IMR-90 (cell line): ENCODE measurements around the gene RNF14. TPM values are rescaled to one million over a fixed set of nuclear protein-coding genes. Genes with fewer than 3 reads are reported as not detected.

ENCODE experiments used
- ATAC-seq: fragments of 200-7000 bp; cut with Tn5 transposase; 2 replicates; pipeline ENCODE4 v1.9.1; 2020; ENCODE audit warnings: low read depth, mild to moderate bottlenecking, moderate library complexity
- BruUV-seq: library from RNA; stranded (reverse); fragments of 400-500 nt; replicated peaks from 2 replicates; lab custom pipeline; 2021; lab: Mats Ljungman, UMichigan
- CTCF ChIA-PET: fragments of 300-600 bp; formaldehyde crosslinking; extraction: SDS; loops from one replicate; lab custom pipeline; 2021; ENCODE audit warnings: antibody characterized with exemption; lab: Yijun Ruan, JAX
- POLR2A ChIA-PET: fragments of 300-600 bp; sonication (Branson Sonifier 250); formaldehyde crosslinking; loops from one replicate; lab custom pipeline; 2022; ENCODE audit warnings: antibody characterized with exemption; ENCODE audit not compliant: unreplicated experiment; lab: Charles Lee
- DNase-seq: peaks from one replicate; pipeline ENCODE4 v3.0.0; 2013
- H2AFZ ChIP-seq: replicated peaks from 2 replicates; pipeline ENCODE3; 2013; ENCODE audit warnings: low read length, mild to moderate bottlenecking; ENCODE audit not compliant: poor library complexity
- H2AK5ac ChIP-seq: 2 replicates; pipeline ENCODE4 v1.6.1; 2013; ENCODE audit warnings: low read depth, low read length, inconsistent platforms
- H2AK9ac ChIP-seq: replicated peaks from 2 replicates; pipeline ENCODE3; 2013; ENCODE audit warnings: mild to moderate bottlenecking, low read depth, low read length, moderate library complexity; ENCODE audit not compliant: poor library complexity
- H2BK120ac ChIP-seq: 2 replicates; pipeline ENCODE4 v1.6.1; 2013; ENCODE audit warnings: low read depth, low read length, inconsistent platforms
- H2BK15ac ChIP-seq: 3 replicates; pipeline ENCODE4 v1.6.1; 2013; ENCODE audit warnings: low read depth, low read length, inconsistent platforms
- H2BK20ac ChIP-seq: 2 replicates; pipeline ENCODE4 v1.6.1; 2013; ENCODE audit warnings: low read depth, mild to moderate bottlenecking, inconsistent platforms, low read length, moderate library complexity
- H2BK5ac ChIP-seq: 2 replicates; pipeline ENCODE4 v1.6.1; 2013; ENCODE audit warnings: mild to moderate bottlenecking, low read depth, low read length, inconsistent platforms; ENCODE audit not compliant: poor library complexity, severe bottlenecking
- H3K14ac ChIP-seq: replicated peaks from 2 replicates; pipeline ENCODE4 v1.6.1; 2013; ENCODE audit warnings: low read depth, low read length, inconsistent platforms
- H3K18ac ChIP-seq: 2 replicates; pipeline ENCODE4 v1.6.1; 2013; ENCODE audit warnings: low read depth, low read length, control low read depth
- H3K23ac ChIP-seq: 2 replicates; pipeline ENCODE4 v1.6.1; 2013; ENCODE audit warnings: low read depth, low read length, inconsistent platforms
- H3K27ac ChIP-seq: 2 replicates; pipeline ENCODE4 v1.5.1; 2013; ENCODE audit warnings: mild to moderate bottlenecking, control low read depth, low read length; ENCODE audit not compliant: insufficient read depth
- H3K27me3 ChIP-seq: 2 replicates; pipeline ENCODE4 v1.6.1; 2013; ENCODE audit warnings: low read length; ENCODE audit not compliant: control insufficient read depth, insufficient read depth
- H3K36me3 ChIP-seq: 2 replicates; pipeline ENCODE4 v1.6.1; 2013; ENCODE audit warnings: low read length, mixed read lengths; ENCODE audit not compliant: control insufficient read depth, insufficient read depth
- H3K4ac ChIP-seq: 2 replicates; pipeline ENCODE4 v1.6.1; 2013; ENCODE audit warnings: low read depth, low read length, inconsistent platforms
- H3K4me1 ChIP-seq: 2 replicates; pipeline ENCODE4 v1.6.1; 2013; ENCODE audit warnings: low read length, mixed read lengths; ENCODE audit not compliant: control insufficient read depth, insufficient read depth
- H3K4me2 ChIP-seq: 2 replicates; pipeline ENCODE4 v1.6.1; 2013; ENCODE audit warnings: low read depth, mild to moderate bottlenecking, control low read depth, low read length, moderate library complexity
- H3K4me3 ChIP-seq: 2 replicates; pipeline ENCODE4 v1.5.1; 2013; ENCODE audit warnings: low read depth, mild to moderate bottlenecking, control low read depth, low read length, moderate library complexity; ENCODE audit not compliant: insufficient read depth
- H3K56ac ChIP-seq: 2 replicates; pipeline ENCODE4 v1.6.1; 2013; ENCODE audit warnings: low read length, inconsistent platforms; ENCODE audit not compliant: insufficient read depth; ENCODE audit errors: extremely low read depth
- H3K79me1 ChIP-seq, 2 experiments: 2 replicates each; pipeline ENCODE4 v1.6.1; 2013; ENCODE audit warnings: low read length in 2 of 2, inconsistent platforms in 1 of 2, low read depth in 1 of 2
- H3K9ac ChIP-seq: 2 replicates; pipeline ENCODE4 v1.6.1; 2013; ENCODE audit warnings: low read depth, low read length, control low read depth
- H3K9me1 ChIP-seq: 2 replicates; pipeline ENCODE4 v1.6.1; 2013; ENCODE audit warnings: low read length, inconsistent platforms; ENCODE audit not compliant: insufficient read depth
- H3K9me3 ChIP-seq: 2 replicates; pipeline ENCODE4 v1.6.1; 2013; ENCODE audit warnings: low read length; ENCODE audit not compliant: control insufficient read depth, insufficient read depth
- H4K20me1 ChIP-seq: 2 replicates; pipeline ENCODE4 v1.6.1; 2013; ENCODE audit warnings: low read length, inconsistent platforms; ENCODE audit not compliant: insufficient read depth
- H4K5ac ChIP-seq: 2 replicates; pipeline ENCODE4 v1.6.1; 2013; ENCODE audit warnings: mild to moderate bottlenecking, low read depth, low read length, control low read depth
- H4K8ac ChIP-seq, 2 experiments: 2 replicates each; pipeline ENCODE4 v1.6.1; 2013; ENCODE audit warnings: low read depth in 2 of 2, low read length in 2 of 2, control low read depth in 1 of 2, inconsistent platforms in 1 of 2
- H4K91ac ChIP-seq: 2 replicates; pipeline ENCODE4 v1.6.1; 2013; ENCODE audit warnings: low read depth, low read length, inconsistent platforms; ENCODE audit not compliant: insufficient read depth
- BHLHE40 ChIP-seq: fragments of 150-350 bp; IDR thresholded peaks from 2 replicates; pipeline ENCODE4 v1.6.1; 2016; ENCODE audit warnings: mild to moderate bottlenecking, low read depth, low read length
- CEBPB ChIP-seq: IDR thresholded peaks from 2 replicates; pipeline ENCODE4 v1.6.1; 2012; ENCODE audit warnings: low read depth, low read length, improper control_type of control experiment
- CHD1 ChIP-seq: IDR thresholded peaks from 2 replicates; pipeline ENCODE4 v1.6.1; 2012; ENCODE audit warnings: low read depth, low read length, improper control_type of control experiment
- FOS ChIP-seq: fragments of 150-350 bp; IDR thresholded peaks from 2 replicates; pipeline ENCODE4 v1.6.1; 2016; ENCODE audit warnings: low read depth, low read length
- MAFK ChIP-seq: IDR thresholded peaks from 2 replicates; pipeline ENCODE4 v1.6.1; 2012; ENCODE audit warnings: low read depth, low read length, improper control_type of control experiment
- MAZ ChIP-seq: IDR thresholded peaks from 2 replicates; pipeline ENCODE4 v1.6.1; 2012; ENCODE audit warnings: low read depth, mild to moderate bottlenecking, low read length, improper control_type of control experiment, moderate library complexity, borderline replicate concordance
- MXI1 ChIP-seq: IDR thresholded peaks from 2 replicates; pipeline ENCODE4 v1.6.1; 2012; ENCODE audit warnings: low read depth, mild to moderate bottlenecking, low read length, moderate library complexity, borderline replicate concordance
- NFE2L2 ChIP-seq: fragments of 150-350 bp; IDR thresholded peaks from 2 replicates; pipeline ENCODE4 v1.6.1; 2016; ENCODE audit warnings: low read depth, mild to moderate bottlenecking, low read length
- POLR2A ChIP-seq: IDR thresholded peaks from 2 replicates; pipeline ENCODE4 v1.6.1; 2012; ENCODE audit warnings: mild to moderate bottlenecking, low read depth, low read length
- RAD21 ChIP-seq: IDR thresholded peaks from 2 replicates; pipeline ENCODE4 v1.6.1; 2012; ENCODE audit warnings: low read length, improper control_type of control experiment
- RCOR1 ChIP-seq: IDR thresholded peaks from 2 replicates; pipeline ENCODE4 v1.6.1; 2012; ENCODE audit warnings: mild to moderate bottlenecking, low read length, improper control_type of control experiment; ENCODE audit not compliant: insufficient replicate concordance
- RFX5 ChIP-seq: IDR thresholded peaks from 2 replicates; pipeline ENCODE4 v1.8.0; 2012; ENCODE audit warnings: low read depth, mild to moderate bottlenecking, low read length, moderate library complexity
- SMC3 ChIP-seq: fragments of 150-350 bp; IDR thresholded peaks from 2 replicates; pipeline ENCODE4 v1.6.1; 2016; ENCODE audit warnings: low read depth, mild to moderate bottlenecking, antibody characterized with exemption, low read length, moderate library complexity
- WGBS, 2 experiments: methylation state at CpG; one replicate each; pipeline versions ENCODE4 v1.1.5 to v1.1.7; 2013; ENCODE audit warnings: missing lambda C conversion rate in 2 of 2; ENCODE audit not compliant: insufficient read length in 1 of 2; ENCODE audit errors: extremely low coverage in 2 of 2; 5-methylcytosine and 5-hydroxymethylcytosine counted together
- dilution Hi-C: fragments of 300-500 bp; cut with HindIII; formaldehyde crosslinking; loops from one replicate; pipeline ENCODE4 v1.14.3; 2018; ENCODE audit warnings: low sequenced_read_pairs; ENCODE audit not compliant: unreplicated experiment
- in situ Hi-C: fragments of 300-500 bp; cut with MboI; formaldehyde crosslinking; loops from 3 replicates; pipeline ENCODE4 v1.14.3; 2019; ENCODE audit warnings: low sequenced_read_pairs, inconsistent platforms, mixed read lengths
- intact Hi-C: fragments of 100-400 bp; cut with micrococcal nuclease; formaldehyde crosslinking; loops from 2 replicates; pipeline ENCODE4 v1.10.0; 2022
- polyA plus RNA-seq, 3 experiments: library from polyadenylated mRNA; depleted of rRNA; stranded (reverse); fragments of >200 nt; gene quantifications; 2 replicates each; pipeline ENCODE4 v1.2.3, GENCODE V29; 2012; ENCODE audit warnings: low replicate concordance in 1 of 3
- total RNA-seq: library from RNA; depleted of rRNA; stranded (reverse); fragments of >200 nt; gene quantifications from 2 replicates; pipeline ENCODE4 v1.2.3, GENCODE V29; 2012
- TF ChIP-seq, protein P1 (sequence below): fragments of 150-350 bp; IDR thresholded peaks from 2 replicates; pipeline ENCODE4 v1.6.1; 2016; ENCODE audit warnings: low read depth, mild to moderate bottlenecking, low read length, moderate library complexity, borderline replicate concordance
- TF ChIP-seq, protein P2 (sequence below): conservative IDR thresholded peaks from 2 replicates; pipeline ENCODE4 v1.5.1; 2012; ENCODE audit warnings: mild to moderate bottlenecking, low read depth, low read length, improper control_type of control experiment
- TF ChIP-seq, protein P3 (sequence below): fragments of 150-350 bp; IDR thresholded peaks from 2 replicates; pipeline ENCODE4 v1.6.1; 2017; ENCODE audit warnings: mild to moderate bottlenecking, antibody characterized with exemption, low read length, low read depth

Gene RNF14
- total and polyA plus RNA-seq, 2 of the 4 experiments (the other 2 are of a cell fraction) = 36.1 to 106 TPM

DNA sequence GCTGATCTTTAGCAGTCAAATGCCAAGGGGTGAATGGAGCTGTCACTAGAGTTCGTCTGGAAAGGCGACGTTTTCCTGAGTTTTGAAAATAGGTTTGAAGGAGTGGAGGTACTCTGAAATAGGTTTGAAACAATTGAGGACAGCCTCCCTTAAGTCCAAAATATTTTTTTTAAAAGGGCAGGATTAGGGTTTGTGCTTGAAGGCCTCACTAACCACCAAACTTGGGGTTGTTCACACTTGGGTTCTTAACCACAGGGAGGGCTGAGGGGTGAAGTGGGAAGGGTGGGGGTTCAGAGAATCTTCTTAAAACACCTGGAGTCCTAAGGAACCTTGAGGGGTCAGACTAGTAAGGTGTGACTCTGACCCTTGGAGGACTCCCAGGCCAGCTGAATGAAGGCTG, 7.4 kb upstream of the RNF14 start:
- Histone ChIP-seq H3K4me2 (no peak overlapping the region), H3K14ac (no peak overlapping the region), H4K91ac (no peak overlapping the region), H3K9me1 (no peaks in the 10 kb centered on the region), H4K20me1 (no peaks in the 10 kb centered on the region; the same call in 1 of the 2 replicates), H2BK120ac (no peak overlapping the region), H3K56ac (no peak overlapping the region), H4K5ac (peak overlapping the region; percentile 43), H3K23ac (no peak overlapping the region), H3K4me3 (no peak overlapping the region), H2BK5ac (no peak overlapping the region), H2AK5ac (no peak overlapping the region), H2AFZ (no peak overlapping the region), H2BK15ac (no peak overlapping the region), H3K18ac (no peak overlapping the region), H2BK20ac (no peak overlapping the region), H3K9ac (no peak overlapping the region), H3K4ac (no peak overlapping the region), H4K8ac (peak overlapping the region; percentile 45 to 59; a peak in 2 of 4 replicates), H3K27me3 (peaks cover 2% of the 10 kb centered on the region; the same call in 1 of the 2 replicates), H3K27ac (no peak overlapping the region), H2AK9ac (peak overlapping the region; percentile 33), H3K4me1 (no peaks in the 10 kb centered on the region), H3K9me3 (no peaks in the 10 kb centered on the region), H3K36me3 (no peaks in the 10 kb centered on the region), H3K79me1 (no peaks in the 10 kb centered on the region)
- ChIA-PET CTCF (interaction anchor here (0.6 to 3.3 kb wide), 21 partner anchors 9 to 299 kb away, joined by 3 to 32 read pairs (median 4); partner anchors contain the start of genes DELE1 and RNF14), POLR2A (interaction anchor here (0.6 kb wide), 1 partner anchor 269 kb away, joined by 3 read pairs; no protein-coding TSS in a partner anchor)
- TF ChIP-seq RCOR1 (no peak), CEBPB (no peak), RFX5 (no peak), BHLHE40 (no peak), CHD1 (no peak), MAZ (no peak), NFE2L2 (no peak), POLR2A (no peak), MAFK (no peak), FOS (no peak), RAD21 (no peak), SMC3 (no peak), MXI1 (no peak)
- TF ChIP-seq, protein P1, sequence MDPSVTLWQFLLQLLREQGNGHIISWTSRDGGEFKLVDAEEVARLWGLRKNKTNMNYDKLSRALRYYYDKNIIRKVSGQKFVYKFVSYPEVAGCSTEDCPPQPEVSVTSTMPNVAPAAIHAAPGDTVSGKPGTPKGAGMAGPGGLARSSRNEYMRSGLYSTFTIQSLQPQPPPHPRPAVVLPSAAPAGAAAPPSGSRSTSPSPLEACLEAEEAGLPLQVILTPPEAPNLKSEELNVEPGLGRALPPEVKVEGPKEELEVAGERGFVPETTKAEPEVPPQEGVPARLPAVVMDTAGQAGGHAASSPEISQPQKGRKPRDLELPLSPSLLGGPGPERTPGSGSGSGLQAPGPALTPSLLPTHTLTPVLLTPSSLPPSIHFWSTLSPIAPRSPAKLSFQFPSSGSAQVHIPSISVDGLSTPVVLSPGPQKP = no peak
- TF ChIP-seq, protein P2, sequence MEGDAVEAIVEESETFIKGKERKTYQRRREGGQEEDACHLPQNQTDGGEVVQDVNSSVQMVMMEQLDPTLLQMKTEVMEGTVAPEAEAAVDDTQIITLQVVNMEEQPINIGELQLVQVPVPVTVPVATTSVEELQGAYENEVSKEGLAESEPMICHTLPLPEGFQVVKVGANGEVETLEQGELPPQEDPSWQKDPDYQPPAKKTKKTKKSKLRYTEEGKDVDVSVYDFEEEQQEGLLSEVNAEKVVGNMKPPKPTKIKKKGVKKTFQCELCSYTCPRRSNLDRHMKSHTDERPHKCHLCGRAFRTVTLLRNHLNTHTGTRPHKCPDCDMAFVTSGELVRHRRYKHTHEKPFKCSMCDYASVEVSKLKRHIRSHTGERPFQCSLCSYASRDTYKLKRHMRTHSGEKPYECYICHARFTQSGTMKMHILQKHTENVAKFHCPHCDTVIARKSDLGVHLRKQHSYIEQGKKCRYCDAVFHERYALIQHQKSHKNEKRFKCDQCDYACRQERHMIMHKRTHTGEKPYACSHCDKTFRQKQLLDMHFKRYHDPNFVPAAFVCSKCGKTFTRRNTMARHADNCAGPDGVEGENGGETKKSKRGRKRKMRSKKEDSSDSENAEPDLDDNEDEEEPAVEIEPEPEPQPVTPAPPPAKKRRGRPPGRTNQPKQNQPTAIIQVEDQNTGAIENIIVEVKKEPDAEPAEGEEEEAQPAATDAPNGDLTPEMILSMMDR = no peak
- TF ChIP-seq, protein P3, sequence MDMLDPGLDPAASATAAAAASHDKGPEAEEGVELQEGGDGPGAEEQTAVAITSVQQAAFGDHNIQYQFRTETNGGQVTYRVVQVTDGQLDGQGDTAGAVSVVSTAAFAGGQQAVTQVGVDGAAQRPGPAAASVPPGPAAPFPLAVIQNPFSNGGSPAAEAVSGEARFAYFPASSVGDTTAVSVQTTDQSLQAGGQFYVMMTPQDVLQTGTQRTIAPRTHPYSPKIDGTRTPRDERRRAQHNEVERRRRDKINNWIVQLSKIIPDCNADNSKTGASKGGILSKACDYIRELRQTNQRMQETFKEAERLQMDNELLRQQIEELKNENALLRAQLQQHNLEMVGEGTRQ = no peak
- ATAC-seq = no peak
- no CpG with 5 or more reads among the region's 3 CpGs for WGBS, 2 experiments
- intact Hi-C loops = no loop called here
- dilution Hi-C loops = no loop called here
- no peak for DNase-seq
- in situ Hi-C loops = no loop called here
- no TSS peak for BruUV-seq
